HG03103 (cell line): Measurements from ENCODE around the gene LDLRAD3.
A peak's percentile ranks its signal among the peaks of the same experiment; 100 is the strongest.
"Not testable (repeated sequence)": the region's sequence is repeated elsewhere in the genome, so short reads cannot be mapped to it uniquely, and the experiment has no call there.

ENCODE experiments used
- ATAC-seq: cut with Tn5 transposase; IDR thresholded peaks from one replicate; pipeline ENCODE4 v1.9.1; 2021; ENCODE audit warnings: low read depth; ENCODE audit not compliant: unreplicated experiment

LDLRAD3 gene, protein sequence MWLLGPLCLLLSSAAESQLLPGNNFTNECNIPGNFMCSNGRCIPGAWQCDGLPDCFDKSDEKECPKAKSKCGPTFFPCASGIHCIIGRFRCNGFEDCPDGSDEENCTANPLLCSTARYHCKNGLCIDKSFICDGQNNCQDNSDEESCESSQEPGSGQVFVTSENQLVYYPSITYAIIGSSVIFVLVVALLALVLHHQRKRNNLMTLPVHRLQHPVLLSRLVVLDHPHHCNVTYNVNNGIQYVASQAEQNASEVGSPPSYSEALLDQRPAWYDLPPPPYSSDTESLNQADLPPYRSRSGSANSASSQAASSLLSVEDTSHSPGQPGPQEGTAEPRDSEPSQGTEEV

DNA sequence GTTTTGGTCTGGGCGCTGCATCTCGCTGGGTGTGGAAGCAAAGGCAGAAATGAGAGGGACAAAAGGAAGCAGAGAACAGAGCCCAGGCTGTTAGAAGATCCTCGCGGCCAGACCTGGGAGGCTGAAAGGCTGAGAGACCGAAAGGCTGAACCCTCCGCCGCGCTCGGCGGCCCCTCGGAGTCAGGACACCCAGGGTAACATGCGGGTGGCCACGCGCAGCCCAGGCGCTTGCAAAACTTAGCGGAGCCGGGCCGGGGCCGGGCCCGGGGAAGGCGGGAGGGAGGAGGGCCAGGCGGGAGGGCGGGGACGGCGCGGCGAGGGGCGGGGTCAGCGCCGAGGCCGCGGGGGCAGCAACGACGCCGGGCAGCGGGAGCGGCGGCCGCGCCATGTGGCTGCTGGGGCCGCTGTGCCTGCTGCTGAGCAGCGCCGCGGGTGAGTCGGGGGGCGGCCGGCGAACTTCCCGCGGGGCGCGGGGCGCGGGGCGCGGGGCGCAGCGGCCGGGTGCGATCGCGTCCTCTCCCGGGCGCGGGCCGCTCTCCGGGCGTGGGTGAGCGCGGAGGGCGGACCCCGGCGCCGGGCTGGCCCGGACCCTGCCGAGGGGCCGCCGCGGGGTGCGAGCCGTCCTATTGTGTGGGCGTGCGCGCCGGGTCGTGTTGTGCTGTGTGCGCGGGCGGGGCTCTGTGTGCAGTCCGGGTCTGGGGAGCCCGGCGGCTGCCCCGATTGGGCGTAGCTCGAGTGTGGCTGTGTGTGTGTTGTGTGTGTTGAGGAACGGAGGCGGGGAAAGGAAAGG lies at the start of gene LDLRAD3:
LDLRAD3 (plus strand) TSS at position 350 of the 790 bp plus-strand sequence; CDS start at position 387, 37 bp downstream.
- ATAC-seq: peak; percentile 68

DNA sequence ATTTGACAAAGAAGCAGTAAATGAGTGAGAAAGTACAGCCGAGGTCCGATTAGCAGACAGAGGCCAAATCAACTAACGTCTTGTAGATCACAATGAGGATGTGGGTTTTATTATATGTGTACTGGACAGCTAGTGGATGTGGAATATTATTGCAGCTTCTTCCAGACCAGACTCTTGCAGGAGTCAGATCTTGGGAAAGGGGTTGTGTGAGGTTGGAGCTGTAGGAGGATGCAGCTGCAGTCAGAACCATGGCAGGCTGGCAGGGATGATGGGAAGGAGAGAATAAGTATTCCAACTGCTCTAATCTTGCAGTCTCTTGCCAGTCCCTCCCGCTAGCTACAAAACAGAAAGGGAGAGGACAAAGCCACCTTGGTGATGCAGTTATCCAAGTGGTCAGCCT lies 46.8 kb upstream of the LDLRAD3 start:
- ATAC-seq: no peak

DNA sequence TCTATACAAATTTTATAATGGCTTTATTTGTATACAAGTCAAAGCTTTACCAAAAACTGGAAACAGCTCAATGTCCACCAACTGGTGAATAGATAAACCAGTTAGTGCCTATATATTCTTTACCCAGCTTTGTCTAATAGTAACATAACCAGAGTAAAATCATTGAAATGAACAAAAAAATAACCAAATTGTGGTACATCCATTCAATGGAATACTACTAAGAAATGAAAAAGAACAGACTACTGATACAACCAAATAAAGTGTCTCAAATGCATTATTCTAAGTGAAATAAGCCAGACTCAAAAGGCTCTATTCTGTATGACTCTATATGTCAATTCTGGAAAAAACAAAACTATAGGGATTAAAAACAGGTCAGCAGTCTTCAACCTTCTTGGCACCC lies 40.9 kb upstream of the LDLRAD3 start:
- ATAC-seq: no peak

DNA sequence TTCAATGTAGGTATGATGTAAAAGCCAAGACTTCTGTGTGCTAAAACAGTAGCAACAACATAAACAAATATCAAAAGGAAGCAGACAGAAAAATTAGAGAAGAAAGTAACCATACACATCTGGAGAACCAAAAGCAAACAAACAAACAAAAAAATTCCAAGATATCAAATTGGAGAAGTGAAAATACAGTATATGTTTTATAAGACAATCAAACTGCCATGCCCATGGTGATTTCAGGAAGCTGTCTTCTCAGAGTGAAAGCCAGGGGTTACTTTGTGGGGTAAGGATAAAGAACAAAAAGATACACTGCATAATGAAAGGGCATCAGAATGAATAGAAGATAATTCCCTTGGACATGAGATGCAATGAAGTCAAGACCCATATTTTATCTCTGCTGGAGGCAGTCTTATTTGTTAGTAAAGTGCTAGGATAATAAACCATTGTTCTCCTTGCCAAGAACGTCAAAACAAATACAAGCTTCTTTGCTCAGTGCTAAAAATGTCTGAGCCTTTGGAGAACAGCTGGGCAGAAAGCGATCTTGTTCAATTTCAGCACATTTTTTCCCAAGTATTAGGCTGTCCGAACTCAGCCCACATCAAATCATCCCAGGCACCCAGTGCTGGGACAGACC lies 38.1 kb upstream of the LDLRAD3 start:
- no peak for ATAC-seq

DNA sequence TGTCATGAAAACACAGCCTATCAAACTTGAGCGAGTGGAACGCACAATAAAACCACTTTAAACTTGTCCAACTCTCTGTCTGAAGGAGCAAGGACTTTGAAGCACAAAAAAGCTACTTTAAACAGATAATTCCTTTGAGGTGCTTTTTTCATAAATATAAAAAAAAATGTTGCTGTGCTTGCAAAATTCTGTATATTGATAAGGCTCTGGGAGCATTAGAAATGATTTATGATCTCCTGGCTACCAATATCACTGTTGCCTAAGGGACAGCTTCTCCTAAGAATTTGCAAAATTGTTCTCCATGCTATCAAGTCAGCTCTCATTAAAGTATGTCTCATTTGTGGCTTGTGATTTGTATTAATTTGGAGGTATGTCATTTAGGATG lies 37.6 kb upstream of the LDLRAD3 start:
- ATAC-seq: no peak

DNA sequence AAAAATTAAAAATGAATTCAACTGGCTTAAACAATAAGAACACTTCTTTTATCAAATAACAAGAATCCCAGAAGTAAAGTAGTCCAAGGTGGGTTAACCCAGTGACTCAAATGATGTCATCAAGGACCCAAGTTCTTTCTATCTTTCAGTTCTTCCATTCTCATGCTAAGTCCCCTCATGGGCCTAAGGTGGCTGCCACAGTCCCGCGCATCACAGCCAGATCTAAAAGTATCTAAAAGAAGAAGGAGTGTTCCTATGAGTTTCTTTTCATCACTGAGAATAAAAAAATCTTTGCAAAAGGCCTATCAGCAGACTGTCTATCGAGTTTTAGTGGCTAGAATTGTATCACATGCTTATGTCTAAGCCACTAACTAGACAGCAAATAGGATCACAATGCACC lies 37.2 kb upstream of the LDLRAD3 start:
- no peak for ATAC-seq

DNA sequence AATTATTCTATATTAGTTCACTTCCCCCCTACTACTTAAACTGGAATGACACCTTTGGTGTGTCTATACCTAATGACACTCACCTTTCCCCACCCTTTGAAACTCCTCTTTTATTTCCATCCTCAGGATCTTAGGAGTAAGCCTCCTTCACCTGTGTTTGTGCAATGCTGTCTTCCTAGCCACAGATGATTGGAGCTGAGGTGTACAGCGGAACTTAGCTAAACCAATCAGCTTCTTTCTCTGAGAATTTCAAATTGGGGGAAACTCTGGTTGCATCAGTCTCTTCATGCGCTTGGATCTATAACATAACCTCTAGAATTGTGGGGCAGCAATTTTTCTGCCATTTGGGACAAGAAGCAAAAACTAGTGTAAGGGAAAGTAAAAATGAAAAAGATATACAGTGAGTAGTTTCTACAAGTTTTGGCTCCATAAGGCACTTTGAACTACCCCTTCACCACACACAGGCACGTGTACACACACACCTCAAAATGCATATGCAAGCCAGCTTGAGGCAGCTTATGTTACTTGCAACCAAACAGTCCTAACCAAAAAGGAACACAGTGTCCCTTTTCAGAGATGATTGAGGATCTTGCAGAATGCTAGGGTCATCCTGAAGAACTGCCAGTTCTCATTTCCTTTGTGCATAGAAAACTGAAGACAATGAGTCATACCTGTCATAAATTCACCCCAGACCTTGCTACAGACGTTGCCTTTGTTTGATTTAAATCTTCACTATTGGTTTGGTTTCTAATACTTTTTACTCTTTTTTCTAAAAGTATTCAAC lies 36.0 kb upstream of the LDLRAD3 start:
- ATAC-seq: peak; percentile 74

DNA sequence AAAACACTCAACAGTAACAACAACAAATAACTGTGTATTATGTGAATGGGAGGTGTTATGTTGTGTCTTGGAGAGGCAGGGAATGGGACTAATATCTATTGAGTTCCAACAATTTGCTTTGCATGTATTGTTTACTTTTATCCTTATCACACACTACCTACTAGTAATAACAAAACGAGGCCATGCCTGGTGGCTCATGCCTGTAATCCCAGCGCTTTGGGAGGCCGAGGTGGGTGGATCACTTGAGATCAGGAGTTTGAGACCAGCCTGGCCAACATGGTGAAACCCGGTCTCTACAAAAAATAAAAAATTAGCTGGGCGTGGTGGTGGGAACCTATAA lies 35.5 kb upstream of the LDLRAD3 start:
- peak; percentile 11 for ATAC-seq

DNA sequence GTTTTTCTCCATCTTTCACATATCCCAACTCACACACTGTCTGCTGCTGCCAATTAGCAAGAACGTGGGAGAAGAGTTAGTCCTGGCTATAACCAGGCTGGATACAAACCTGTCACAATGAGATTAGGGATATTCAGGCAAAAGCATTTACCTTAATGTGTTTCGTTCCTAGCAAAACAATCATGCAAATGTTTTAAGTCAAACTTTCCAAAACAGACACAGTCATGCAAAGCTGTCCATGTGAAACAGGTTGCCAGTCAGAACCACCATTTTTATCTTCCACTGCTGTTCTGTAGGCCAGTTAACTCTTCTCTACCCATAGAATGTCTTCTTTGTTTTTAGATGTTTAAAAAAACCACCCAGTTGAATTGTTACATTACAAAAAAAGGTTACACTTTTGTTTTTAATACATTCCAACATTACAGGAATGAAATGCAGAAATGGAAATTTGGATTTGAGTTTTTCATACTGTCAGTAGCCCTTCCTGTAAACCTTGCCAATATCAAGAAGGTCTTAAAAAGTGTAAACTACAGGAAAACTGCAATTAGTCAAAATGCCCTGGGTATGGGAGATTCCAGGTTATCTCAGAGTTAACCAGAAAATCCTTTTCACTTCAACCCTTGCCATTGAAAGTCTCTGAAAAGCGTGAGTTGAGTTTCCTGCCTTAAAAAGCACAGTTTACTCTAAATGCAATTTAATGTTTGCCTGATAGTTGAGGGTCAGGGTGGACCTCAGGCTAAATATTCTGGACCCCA lies 34.2 kb upstream of the LDLRAD3 start:
- no peak for ATAC-seq

DNA sequence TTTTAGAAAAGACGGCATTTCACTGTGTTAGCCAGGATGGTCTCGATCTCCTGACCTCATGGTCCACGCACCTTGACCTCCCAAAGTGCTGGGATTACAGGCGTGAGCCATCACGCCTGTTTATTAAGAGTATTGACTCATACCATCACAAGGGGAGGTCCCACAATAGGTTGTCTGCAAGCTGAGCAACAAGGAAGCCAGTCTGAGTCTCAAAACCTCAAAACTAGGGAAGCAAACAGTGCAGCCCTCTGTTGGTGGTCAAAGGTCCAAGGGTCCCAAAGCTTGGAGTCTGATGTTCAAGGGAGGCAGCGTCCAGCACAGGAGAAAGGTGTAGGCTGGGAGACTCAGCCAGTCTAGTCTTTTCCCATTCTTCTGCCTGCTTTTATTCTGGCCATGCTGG lies 32.8 kb upstream of the LDLRAD3 start:
- no peak for ATAC-seq

DNA sequence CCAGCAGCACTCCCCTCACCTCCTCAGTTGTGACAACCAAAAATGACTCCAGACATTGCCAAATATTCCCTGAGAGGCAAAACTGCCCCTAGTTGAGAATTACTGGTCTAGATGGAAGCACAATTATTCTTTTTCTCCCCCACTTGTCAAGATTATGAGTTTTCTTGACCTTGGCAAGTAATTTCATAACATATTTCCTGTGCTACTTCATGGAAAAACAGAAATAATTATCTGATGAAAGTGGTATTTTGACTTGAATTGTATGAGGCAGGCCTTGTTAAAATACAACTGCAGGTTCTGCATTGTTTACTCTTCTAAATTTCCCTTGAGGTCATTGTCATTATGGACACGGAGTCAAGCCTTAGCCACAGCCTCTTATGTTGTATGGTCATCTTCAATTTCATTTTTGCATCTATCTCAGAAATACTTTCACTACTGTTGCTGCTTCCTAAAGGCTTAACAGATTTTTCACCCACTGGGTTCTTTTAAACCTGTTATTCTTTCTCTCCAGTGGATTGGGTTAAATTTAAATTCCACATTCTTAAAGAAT lies 32.2 kb upstream of the LDLRAD3 start:
- ATAC-seq: no peak

DNA sequence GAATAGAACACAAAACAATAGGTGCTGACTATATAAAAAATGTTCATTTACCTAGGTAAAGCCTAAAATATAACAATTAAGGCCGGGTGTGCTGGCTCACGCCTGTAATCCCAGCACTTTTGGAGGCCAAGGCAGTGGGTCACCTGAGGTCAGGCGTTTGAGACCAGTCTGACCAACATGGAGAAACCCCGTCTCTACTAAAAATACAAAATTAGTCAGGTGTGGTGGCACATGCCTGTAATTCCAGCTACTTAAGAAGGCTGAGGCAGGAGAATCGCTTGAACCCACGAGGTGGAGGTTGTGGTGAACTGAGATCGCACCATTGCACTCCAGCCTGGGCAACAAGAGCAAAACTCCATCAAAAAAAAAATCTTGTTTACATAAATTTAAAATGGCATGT lies 31.4 kb upstream of the LDLRAD3 start:
- not testable (repeated sequence) for ATAC-seq

DNA sequence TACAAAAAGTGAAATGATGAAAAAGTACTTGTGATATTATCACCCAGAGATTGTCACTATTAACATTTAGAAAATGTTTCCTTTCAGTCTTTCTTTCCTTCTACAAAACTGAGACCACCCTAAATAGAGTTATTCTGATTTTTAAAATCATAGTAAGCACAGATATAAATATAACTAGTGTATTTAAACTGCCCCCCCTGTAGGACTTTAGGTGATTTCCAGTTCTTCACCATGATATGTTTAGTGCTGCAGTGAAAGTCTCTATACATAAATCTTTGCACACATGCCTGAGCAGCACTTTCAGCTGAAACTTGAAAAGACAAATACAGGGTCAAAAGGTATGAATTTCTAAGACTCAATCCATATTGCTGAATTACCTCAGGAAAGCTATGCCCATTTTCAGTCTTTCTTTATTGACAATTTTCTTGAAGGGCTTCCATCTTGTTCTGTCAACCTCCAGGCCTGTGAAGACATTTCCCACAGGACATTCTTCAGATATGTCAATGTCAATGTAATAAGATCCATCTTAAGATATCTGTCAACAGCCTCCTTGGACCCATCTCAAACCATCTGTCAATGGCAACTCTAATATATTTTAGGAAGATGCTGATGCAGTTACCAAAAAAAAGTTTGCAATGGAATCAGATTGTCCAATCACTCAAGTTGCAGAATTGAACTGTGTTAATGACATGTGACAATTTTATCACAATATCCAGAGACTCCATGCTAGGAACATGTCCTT lies 30.8 kb upstream of the LDLRAD3 start:
- ATAC-seq: no peak

DNA sequence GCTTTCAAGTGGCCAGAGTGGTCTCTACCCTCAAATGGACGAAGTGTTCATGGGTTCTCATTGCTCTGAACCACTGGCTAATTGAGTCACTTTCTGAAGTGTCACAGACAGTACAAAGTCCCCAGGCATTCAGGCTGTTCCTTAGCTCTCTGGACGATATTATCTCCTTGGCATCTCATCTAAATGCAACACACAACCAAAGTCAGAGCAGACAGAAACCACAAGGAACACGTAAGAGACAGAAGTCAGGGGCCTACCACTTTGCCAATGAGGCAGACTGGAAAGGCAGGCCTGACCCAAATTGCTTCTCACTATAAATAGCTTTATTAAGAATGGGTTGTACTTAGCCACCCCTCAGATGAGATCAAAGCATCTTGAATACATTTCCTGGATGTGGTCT lies 29.0 kb upstream of the LDLRAD3 start:
- ATAC-seq: no peak

DNA sequence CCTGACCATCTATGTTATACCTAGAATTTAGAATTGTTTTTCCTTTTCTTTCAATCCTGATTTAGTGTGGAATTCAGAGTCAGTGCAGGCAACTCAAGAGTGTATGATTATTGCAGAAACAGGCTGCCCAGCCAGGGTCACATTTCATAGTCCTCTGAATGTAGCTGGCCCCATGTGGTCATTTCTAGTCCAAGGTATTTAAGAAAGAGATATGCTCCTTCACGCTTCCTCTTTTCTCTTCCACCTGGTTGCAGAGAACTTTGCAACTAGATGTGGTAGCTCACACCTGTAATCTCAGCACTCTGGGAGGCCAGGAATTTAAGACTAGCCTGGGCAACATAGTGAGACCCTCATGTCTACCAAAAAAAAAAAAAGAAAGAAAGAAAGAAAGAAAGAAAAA lies 27.6 kb upstream of the LDLRAD3 start:
- ATAC-seq: no peak

DNA sequence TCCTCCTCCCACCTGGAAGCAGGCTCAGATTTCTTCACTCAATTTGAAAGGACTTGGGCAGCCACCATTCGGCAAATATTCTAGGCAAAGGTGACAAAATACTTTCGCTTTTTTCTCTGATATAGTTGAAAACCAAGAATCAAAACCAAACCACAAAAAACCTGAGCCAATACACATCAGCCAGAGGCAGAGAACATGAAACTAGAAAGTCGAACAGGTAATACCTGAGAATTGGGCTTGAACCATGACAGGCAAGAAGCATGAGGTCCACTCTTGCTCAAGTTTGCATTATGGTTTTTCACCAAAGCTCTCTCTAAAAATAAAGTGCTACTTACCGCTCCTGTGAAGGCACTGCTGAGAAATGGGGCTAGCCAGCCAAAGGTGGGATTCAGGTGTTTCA lies 26.2 kb upstream of the LDLRAD3 start:
- no peak for ATAC-seq

DNA sequence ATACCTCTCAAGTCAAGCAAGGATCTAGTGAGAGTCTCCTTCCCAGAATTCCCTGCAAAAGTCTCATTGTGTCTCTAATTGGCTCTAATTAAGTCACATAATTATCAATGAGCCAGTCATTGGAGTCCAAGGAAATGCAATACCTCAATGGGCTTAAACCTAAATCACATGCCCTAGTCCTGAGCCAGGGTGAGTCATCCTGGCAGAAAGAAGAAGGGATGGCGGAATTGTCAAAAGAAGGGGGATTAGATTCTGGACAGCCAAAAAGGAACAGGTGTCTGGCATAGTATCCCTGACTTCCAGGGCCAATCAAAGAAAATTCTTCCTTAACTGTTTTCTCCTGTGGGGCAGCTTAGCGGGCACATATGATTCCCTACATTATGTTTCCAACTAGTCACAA lies 25.1 kb upstream of the LDLRAD3 start:
- ATAC-seq: no peak

DNA sequence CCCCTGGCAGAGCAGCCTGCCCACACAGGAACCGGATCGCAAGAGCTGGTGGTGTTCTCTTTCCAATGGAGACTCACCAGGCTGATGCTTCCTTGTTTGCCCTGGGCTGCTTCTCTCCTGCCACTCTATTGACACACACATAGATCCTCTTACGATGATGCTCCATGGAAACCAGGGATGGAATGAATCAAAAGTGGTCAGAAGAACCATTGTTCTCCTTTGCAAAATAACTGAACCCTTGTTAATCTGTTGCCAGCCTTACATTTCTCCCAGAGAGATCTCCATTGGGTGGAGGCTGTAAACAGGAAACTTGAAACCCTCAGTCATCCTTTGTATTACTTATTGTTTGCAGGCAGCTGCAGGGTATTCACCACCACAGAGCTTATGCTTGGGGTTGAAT lies 24.6 kb upstream of the LDLRAD3 start:
- ATAC-seq: no peak

DNA sequence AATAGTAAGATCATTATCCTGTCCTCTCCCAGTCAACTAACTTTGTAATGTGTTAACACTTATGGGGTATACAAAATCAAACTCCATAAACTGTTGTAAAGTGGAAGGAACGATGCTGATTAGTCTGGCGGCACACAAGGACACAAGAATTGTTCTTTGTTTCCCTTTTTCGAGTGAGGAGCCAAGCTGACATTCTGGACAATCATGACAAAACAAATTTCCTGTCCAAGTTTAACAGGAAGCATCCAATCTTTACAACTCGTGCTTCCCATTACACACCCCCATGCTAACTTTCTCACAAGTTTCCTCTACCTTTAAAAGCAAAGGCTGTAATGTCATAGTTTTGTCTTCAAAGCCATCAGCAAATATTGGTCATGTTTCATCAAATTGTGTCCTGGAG lies 20.4 kb upstream of the LDLRAD3 start:
- ATAC-seq: no peak
